GM19324 (cell line): ENCODE results near the gene PLA2G4E.

Experiments used
- ATAC-seq: cut with Tn5 transposase; IDR thresholded peaks from one replicate; pipeline ENCODE4 v1.9.1; 2021; ENCODE audit warnings: mild to moderate bottlenecking, moderate library complexity; ENCODE audit not compliant: unreplicated experiment, low FRiP score

The PLA2G4E gene, protein sequence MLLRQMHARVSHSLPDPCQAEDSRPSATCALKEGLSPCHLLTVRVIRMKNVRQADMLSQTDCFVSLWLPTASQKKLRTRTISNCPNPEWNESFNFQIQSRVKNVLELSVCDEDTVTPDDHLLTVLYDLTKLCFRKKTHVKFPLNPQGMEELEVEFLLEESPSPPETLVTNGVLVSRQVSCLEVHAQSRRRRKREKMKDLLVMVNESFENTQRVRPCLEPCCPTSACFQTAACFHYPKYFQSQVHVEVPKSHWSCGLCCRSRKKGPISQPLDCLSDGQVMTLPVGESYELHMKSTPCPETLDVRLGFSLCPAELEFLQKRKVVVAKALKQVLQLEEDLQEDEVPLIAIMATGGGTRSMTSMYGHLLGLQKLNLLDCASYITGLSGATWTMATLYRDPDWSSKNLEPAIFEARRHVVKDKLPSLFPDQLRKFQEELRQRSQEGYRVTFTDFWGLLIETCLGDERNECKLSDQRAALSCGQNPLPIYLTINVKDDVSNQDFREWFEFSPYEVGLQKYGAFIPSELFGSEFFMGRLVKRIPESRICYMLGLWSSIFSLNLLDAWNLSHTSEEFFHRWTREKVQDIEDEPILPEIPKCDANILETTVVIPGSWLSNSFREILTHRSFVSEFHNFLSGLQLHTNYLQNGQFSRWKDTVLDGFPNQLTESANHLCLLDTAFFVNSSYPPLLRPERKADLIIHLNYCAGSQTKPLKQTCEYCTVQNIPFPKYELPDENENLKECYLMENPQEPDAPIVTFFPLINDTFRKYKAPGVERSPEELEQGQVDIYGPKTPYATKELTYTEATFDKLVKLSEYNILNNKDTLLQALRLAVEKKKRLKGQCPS

DNA sequence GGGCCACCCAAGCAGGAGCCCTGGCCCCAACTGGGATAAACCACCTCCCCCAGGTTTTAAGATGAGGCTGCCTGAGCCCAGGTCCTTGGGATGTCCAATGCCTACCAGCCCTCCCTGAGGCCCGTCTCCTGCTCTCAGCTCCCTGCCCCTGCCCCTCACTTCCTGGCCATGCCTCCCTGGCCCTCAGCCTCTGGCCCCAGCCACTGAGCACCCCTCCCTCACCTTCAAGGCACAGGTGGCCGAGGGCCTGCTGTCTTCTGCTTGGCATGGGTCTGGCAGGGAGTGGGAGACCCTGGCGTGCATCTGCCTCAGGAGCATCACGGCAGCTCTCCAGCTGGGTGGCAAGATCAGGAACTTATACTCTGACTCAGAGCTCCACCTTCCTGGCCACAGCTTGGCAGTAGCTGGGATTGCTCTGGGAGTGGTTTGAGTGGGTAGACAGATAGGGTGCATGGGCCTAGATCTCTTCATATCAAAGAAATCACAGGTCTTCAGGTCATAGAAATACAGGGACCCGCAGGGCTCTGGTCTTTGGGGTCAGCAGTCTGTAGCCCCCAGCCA is at the start of gene PLA2G4E:
Gene PLA2G4E (minus strand): TSS at position 330 of the 561 bp plus-strand sequence. CDS start 12 bp downstream, at position 318.
- no peak for ATAC-seq

DNA sequence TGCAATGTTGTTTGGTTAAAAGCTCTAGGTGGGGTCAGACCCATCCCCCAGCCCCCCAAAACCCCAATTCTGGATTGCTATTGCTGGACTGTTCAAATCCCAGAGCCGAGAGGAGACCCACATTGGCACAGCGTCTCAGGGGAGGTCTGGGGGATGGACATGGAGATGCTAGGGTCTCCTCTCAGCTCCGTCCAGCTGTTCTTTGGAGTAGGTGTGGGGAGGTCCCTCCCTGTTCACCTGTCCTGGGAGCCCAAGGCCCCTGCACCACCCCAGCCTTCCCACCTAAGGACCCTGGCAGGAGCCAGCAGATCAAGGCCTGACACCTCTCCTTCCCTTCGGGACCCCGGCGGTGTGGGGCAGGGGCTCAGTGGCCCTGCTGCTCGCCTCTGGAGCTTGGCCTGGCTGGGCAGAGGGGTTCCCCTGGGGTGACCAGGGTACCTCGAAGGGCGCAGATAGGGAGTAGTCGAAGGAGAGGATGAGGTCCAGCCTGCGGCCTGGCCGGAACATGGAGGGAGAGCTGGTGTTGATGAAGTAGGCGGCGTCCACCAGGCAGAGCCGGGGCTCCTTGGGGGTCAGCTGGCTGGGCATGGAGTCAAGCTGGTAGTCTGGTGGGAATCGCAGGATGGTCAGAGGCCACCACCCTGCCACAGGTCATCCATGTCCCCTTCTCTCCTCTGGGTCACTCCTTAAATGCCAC is 49.6 kb upstream of the PLA2G4E start:
- no peak for ATAC-seq

DNA sequence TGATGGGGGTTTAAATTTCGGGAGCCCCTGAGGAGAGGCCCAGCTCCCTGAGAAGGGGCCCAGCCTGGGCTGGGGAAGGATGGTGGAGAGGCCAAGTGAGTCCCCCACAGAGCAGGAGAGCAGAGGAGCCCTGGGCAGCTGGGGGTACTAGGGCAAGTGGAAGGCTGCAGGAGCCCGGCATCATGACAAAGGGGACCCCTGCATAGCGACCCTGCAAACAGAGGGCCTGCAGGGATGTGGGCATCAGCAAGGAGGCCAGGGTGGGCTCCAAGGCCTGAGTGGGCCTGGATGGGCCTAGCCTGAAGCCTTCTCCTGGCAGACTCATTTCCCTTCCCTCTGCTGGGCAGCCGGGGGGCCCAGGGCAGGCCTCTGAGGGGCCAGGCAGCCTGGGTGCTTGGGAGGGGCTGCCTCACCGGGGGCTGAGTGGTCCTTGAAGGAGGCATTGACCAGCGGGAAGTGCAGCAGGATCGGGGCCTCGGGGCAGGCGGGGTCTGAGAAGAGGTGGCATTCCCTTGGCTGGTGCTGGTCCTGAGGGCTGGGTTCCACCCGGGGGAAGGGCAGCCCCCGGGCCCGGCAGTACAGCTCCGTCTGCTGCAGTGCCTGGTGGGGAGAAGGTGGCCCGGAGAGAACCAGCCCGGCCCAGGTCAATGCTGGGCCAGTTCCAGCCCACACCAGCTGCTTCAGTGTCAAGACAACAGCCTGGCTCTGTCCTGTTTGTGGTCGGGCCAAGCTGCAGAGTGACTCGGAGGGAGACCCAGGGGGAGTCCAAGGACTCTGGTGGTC is 48.8 kb upstream of the PLA2G4E start:
- no peak for ATAC-seq

DNA sequence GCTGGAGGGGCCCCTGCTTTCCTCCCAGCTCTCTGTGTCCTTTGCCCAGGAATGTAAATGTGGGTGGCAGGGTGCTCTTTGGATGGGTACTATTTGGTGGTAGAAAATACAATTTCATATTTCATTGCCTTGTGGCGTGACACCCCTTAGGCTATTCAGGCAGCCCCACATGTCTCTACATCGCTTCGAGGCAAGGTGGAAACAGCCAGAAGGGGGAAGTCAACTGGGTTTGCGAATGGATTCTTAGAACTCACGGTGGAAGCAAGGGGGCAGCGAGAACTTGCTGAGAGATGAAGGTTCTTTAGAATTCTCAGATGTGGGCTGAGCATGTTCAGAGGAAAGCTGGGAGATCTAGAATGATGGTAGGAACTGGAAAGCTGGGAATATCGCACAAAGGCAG is 48.2 kb upstream of the PLA2G4E start:
- no peak for ATAC-seq

DNA sequence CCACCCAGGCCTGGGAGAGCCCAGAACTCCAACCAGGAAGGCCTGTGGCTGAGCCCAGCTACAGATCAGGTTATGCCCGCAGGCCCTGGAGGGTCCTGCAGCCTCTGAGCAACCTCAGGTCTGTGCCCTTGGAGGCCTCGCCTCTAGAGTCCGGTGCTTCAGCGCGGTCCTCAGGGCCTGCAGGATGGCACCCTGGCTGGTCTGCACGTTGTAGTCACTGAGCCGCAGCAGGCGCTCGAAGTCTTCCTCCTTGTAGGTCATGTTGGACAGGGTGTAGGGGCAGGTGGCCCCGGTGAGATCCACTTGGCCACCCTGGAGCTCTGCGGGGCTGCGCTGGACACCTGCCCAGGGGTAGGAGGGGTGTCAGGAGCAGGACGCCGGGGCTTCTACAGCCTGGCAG is 47.8 kb upstream of the PLA2G4E start:
- no peak for ATAC-seq

DNA sequence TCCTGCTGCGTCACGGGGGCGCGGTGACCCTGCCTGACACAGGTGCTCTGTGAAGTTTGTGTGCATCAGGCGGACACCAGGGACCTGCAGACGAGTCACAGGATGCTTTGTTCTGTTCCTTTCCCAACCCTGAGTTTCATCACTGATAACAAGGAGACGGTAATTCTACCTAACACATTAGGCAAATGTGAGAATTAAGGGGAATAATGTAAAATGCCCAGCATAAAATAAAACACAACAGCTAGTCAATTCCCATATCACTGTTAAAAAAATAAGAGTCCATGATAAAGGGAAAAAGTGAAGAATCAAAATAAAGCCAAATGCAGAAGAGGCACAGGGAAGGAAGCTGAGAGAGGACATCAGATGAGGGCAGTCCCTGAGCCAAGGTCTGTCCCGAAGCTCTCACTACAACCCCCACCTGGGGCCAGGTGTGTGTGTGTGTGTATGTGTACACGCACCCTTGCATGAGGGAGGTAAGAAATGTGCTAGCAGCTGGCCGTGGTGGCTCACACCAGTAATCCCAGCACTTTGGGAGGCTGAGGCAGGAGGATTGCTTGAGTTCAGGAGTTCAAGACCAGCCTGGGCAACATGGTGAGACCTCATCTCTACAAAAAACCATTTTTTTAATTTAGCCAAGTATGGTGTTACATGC is 46.0 kb upstream of the PLA2G4E start:
- ATAC-seq, result no peak

DNA sequence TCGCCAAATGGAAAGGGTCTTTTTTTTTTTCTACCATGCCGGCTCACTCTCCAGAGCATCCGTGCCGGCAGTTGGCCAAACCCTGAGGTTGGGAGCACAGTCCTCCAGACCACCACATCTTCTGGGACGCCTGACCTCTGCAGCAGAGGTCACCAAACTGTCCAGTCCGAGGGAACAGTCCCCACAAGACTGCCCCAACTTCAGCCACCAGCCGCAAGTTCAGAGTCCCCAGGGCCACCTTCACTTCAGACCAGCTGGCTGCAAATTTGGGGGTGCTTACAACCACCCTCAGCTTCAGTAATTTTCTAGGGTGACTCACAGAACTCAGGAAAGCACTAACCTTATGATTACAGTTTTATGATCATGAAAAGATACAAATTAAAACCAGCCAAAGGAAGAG is 44.6 kb upstream of the PLA2G4E start:
- ATAC-seq, result no peak

DNA sequence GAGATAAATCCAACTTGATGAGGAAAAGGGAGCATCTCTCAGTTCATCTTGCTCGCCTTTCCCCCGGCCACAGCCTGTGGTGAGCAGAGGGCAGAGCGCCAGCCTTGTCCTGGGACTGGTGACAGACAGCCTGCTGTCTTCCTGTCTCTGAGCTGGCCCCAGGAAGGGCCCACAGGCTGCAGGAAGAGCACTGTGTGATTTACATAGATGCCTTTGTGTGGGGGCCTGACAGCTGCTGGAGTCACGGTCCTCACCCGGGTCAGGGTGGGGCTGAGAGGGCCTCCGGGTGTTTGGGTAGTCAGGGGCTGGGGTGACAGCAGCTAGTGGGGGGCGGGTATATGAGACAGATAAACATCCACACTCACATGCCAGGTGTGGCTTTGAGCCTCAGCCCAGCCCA is 44.2 kb upstream of the PLA2G4E start:
- no peak for ATAC-seq

DNA sequence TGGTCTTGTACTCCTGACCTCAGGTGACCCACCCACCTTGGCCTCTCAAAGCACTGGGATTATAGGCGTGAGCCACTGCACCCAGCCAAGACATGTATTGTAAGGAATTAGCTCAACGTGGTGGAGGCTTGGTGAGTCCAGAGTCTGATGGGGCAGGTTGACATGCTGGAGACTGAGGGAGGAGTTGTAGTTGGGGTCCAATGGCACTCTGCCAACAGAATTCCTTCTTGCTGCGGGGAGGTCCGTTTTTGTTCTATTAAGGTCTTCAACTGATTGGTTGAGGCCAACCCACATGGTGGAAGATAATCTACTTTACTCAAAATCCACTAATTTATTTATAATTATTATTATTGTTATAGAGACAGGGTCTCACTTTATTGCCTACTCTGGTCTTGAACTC is 43.4 kb upstream of the PLA2G4E start:
- no peak for ATAC-seq

DNA sequence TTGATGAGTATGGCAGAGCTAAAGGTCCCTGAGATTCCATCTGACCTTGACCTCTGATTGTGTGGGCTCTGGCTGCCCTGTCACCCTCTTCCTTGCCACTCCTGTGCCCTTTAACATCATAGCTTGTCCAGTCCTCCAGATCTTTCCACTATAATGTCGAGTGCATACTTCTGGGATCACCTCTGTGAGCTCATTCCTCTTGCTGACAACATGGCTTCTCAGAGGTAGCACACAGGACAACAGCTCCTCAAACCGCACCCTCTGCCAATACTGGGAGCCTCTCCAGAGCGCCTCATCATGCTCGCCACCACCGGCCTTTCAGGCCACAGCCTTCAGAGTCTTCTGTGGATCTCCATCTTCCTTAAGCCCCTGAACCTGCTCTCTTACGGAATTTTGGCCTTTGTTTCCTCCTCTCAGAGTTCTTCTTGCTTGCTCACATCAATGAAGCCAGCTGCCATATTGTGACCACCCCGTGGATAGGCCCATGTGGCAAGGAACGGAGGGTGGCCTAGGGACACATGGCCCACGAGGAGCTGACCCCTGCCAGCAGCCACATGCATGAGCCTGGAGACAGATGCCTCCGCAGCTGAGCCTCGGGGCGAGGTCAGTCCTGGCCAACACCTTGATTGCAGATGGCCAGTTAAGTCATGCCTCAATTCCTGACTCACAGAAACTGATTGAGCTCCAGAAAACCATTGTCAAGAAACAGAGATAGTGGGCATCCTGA is 42.4 kb upstream of the PLA2G4E start:
- ATAC-seq, result no peak

DNA sequence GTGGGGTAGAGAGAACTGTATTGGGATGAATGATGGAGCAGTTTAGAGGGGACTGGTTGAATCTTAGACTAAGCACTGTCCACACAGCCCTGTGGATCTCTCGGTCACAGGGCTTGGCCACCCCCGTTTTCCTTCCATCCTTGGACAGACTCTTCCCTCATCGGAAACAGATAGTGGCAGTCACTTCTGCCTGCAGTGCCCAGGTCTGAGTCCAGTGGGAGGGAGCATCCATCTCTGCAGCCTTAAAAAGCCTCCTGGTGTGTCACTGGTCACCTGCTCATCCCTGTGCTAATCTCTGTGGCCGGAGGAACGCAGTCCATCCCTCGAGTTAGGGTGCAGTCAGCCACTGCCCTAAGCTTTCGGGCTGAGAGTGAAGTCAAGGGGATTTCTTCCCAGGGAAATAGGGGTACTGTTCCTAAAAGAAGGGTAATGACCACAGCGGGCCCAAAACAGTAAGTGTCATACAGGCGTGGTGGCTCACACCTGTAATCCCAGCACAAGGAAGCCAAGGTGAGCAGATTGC is 41.5 kb upstream of the PLA2G4E start:
- no peak for ATAC-seq

DNA sequence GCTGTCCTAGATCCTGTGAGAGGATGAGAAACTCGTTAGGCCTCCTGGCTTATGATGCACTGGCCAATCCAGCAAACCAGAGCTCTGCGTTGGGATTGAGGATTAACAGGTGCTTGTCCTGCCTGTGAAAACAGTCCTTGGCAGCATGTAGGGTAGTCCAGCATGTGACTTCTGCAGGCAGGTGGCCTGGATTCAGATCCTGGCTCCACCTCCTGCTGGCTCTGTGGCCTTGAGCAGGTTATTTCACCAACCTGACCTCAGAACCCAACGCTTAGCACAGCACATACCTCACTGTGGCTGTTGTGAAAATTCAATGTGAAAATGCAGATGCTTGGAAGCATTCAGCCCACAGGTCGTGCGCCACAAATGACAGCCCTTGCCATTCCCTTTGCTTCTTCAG is 40.0 kb upstream of the PLA2G4E start:
- ATAC-seq, result no peak

DNA sequence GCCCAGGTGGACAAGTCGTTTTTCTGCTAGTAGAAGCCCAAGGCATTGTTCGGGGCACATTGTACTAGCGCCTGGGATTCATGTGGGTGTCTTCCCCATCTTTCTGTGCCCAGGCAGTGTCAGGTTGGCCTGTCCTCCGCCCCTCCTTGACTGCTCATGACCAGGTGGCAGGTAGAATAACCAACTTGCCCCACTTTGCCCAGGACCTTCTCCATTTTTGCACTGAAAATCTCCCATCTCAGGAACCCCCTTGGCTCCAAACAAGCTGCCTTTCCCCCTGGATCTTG is 39.6 kb upstream of the PLA2G4E start:
- no peak for ATAC-seq

DNA sequence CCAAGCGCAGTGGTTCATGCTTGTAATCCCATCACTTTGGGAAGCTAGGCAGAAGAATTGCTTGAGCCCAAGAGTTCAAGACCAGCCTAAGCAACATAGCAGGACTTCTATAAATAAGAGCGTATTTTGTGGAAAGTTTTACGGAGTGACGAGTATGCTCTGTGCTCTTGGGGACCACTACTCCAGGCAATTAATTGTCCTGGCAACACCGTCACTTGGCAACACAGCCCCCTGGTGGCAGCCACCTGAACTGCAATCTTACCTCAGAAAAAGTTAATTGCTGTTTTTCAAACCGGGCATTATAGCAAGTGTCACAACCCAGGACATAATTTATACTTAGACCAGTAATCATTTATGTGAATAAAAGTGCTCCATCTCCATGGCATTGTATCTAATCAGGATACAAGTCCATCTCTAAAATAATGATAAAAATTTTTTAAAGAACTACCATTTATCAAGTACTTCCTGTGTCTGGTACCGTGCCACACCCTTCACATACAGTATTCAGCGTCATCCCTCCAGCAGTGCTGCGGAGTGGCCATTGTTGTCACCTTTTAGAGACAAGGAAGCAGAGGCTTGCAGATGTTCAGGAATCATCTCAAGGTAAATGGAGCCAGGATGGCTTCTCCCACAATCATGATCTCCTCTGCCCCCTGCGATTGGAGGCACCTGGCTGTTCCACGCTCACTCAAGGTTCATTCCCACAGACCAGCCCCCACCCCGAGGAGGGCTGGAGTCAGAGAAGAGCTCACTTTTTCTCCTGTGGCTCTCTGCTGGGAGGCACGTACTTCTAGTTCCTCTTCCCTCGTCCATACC is 39.0 kb upstream of the PLA2G4E start:
- ATAC-seq, result no peak

DNA sequence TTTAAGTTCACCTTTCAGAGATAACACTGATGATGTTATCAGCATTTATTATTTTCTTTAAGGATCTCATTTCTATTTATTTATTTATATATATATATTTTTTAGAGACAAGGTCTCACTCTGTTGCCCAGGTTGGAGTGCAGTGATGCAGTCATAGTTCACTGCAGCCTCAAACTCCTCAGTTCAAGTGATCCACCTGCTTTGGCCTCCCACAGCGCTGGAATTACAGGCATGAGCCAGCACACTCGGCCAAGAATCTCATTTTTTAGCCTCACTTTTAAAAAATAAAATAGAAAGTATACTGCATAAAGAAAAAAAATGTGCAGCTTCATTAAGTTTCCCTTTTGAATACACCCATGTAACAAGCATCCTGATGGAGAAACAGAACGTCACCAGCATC is 37.9 kb upstream of the PLA2G4E start:
- ATAC-seq, result no peak

DNA sequence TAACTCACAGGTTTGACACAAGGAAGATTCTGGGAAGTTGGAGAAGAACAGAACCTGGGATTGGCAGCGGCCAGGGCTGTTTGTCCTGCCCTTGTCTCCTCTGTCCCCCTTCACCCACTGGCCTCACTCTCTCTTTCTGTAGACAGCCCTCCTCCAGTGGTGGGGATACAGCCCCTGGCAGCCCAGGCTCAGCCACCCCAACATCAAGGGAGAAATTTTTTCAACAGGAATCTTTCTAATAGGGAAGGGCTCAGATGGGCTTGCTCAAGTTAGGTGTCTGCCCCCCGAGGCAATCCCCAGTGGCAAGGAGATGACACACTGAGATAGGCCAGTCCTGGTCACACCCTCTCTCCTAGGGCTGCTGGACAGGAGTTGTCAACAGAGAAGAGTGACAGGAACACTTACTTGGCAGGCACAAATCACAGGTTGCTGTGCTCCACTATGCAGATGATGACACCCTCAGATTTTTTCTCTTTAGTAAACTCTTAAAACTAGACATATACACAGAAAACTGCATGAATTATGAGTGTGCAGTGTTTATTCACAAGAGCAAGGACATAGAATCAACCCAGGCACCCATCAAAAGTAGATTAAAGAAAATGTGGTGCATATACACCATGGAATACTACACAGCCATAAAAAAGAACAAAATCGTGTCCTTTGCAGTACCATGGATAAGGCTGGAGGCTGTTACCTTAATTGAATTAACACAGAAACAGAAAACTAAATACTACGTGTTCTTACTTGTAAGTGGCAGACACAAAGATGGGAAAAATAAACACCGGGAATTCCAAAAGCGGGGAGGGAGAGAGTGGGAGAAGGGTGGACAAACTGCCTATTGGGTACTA is 37.2 kb upstream of the PLA2G4E start:
- no peak for ATAC-seq
